Middle frontal gyrus (tissue), 1 donor: Measurements from ENCODE around the gene DEFB118.
"Not testable (repeated sequence)": the region's sequence is repeated elsewhere in the genome, so short reads cannot be mapped to it uniquely, and the experiment has no call there.

ENCODE experiments used
- DNase-seq: peaks from one replicate; pipeline ENCODE4 v3.0.0-alpha.2; 2015; ENCODE audit warnings: low spot score; ENCODE audit errors: extremely low spot score

The DEFB118 gene

DNA sequence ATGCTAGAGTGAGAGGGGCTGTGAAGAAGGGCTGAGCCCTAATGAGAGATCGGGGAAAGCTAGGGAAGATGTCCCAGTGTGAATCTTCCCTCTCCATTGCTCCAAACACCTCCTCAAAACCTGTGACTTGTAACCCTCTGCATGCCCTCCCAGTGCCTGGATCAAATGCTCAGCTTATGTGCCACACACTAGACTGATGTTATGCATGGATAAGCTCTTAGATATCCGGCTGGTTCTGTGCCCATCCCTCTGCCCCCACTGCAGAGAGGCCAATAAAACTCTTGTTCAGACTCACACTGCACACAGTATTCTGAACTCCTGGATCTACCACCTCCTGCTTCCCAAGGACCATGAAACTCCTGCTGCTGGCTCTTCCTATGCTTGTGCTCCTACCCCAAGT is at the start of gene DEFB118:
Gene DEFB118, plus strand, starts transcription at position 301 of the 400 bp plus-strand sequence. Its CDS starts 50 bp downstream, at position 351.
- no peak for DNase-seq

DNA sequence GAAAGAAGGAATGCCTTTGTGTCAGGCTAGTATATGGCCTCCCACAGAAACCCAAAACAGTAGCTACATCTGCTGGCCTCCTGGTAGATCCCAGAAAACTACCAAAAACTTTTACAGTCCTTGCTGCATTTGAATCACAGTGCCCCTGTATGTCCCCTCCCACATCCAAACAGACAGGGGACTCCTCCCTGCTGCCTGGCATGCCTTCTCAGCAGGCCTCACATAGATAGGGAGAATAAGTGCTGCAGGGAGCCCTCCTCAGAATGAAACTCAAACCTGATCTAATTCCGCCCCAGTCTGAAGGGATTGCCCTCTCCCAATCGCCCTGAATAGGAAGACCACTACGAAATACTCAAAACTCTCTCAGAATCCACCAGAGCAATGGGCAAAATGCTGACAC is 45.9 kb upstream of the DEFB118 start:
- no peak for DNase-seq

DNA sequence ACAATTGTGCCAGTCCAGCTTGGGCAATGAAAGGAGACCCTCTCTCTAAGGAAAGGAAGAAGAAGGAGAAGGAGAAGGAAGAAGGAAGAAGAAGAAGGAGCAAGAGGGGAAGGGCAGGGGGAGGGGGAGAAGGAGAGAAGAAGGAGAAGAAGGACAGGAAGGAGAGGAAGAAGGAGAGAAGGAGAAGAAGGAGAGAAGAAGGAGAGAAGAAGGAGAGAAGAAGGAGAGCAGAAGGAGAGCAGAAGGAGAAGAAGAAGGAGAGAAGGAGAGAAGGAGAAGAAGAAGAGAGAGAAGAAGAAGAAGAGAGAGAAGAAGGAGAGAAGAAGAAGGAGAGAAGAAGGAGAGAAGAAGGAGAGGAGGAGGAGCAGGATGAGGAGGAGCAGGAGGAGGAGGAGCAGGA is 37.5 kb upstream of the DEFB118 start:
- no peak for DNase-seq

DNA sequence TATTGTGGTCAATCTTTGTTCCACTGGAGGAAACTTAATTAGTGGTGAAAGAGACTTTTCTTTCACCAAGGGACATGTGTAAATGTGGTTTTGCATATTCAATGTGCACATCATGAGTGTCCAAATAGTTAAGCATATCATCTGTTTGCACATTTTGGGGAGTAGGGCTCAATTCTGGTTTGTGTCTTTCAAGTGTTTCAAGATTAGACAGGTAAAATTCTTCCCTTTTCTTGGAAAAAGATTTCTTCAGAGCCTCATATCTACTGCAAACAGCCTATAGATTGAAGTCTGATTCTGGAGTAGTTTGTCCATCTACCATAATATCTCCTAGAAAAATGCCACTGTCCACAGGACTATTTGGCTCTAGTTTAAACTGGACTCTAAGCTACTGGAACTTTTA is 26.9 kb upstream of the DEFB118 start:
- DNase-seq: no peak

- DNase-seq: no peak
Observed at GRCh38 chr20:31355981-31356380, 12.4 kb upstream of the DEFB118 start.

GRCh38 chr20:31363295-31363694 is 5.1 kb upstream of the DEFB118 start:
- no peak for DNase-seq

GRCh38 chr20:31364272-31364671 is 4.1 kb upstream of the DEFB118 start:
- not testable (repeated sequence) for DNase-seq

GRCh38 chr20:31374346-31374745 is 5.9 kb downstream of the DEFB118 start:
- DNase-seq: no peak

- DNase-seq: no peak
Observed at GRCh38 chr20:31390490-31390889, 22.1 kb downstream of the DEFB118 start, which contains the start of gene DEFB119. Gene DEFB119 (minus strand): TSS chr20:31390590. CDS start chr20:31390483, 107 bp downstream.

DNA sequence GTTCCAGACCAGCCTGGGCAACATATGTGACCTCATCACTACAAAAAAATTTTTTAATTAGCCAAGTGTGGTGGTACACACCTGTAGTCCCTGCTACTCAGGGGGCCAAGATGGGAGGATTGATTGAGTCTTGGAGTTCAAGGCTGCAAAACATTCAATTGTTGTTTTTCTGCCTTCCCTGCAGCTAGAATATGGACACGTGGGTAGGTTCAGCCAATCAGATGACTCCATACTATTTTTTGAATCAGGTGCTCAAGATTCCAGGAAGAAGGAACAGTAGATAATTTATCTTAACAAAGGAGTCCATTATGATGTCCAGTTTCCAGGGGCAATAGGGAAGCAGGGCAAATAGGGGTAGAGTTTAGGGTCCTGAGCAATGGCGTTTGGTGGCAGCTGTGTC is 24.4 kb downstream of the DEFB118 start:
- no peak for DNase-seq

GRCh38 chr20:31394900-31395299 is 26.5 kb downstream of the DEFB118 start:
- no peak for DNase-seq

GRCh38 chr20:31403886-31404285 is 35.5 kb downstream of the DEFB118 start:
- no peak for DNase-seq

DNA sequence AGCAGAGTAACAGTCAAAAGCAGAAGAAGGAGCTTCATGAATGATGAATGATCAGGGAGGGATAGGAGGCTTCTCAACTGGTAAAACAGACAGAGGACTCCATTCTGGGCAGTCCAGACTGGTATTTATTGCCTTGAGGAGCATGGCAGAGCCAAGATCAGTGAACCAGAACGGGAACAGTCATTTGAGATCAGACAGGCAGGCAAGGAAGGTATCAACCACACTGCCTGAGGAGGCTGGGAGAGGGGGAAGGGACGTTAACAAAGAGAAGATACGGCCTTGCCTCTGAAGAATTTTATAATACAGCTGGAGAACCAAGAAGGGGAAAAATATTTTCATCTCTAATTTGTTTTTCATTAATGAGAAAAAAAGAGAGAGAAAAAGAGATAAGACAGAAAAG is 37.7 kb downstream of the DEFB118 start, which contains the start of gene DEFB121:
Gene DEFB121, minus strand, starts transcription at position 101 of the 400 bp plus-strand sequence. Its CDS starts 63 bp downstream, at position 38.
- no peak for DNase-seq

GRCh38 chr20:31410011-31410410 is 41.6 kb downstream of the DEFB118 start:
- no peak for DNase-seq

DNA sequence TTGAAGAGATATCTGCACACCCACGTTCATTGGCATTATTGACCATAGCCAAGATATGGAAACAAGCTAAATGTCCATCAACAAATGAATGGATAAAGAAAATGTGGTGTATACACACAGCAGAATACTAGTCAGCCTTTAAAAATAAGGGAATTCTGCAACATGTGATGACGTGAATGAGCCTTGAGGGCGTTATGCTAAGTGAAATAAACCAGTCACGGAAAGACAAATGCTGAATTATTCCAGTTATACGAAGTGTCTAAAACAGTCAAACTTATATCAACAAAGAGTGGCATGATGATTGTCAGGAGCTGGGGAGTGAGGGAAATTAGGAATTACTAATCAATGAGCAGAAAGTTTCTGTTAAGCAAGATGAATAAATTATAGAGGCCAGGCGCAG is 46.0 kb downstream of the DEFB118 start:
- DNase-seq: no peak

DNA sequence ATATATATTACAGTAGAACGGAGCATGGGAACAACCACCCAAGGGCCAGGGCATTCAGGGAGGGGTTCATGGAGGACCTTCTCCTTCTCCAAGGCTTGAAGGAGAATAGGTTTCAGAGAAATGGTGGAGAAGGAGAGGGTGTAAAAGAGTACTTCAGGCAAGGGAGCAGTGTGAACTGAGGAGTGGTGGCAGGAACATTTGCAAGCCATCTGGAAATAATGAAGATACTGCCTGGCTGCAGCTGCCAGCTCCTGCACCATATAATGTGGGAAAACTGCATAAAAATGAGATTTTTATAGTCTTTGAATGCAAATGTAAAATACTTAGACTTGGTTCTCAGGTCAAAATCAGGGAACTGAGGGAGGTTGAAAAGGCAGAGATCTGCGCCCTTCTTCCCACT is 47.3 kb downstream of the DEFB118 start:
- DNase-seq: no peak

GRCh38 chr20:31418307-31418706 is 49.9 kb downstream of the DEFB118 start:
- no peak for DNase-seq
